Loucy (cell line): ENCODE measurements around the gene COL24A1.

Source experiments
- H2AFZ ChIP-seq: fragments of 200-600 bp; sonication (generic); 2 replicates; pipeline ENCODE4 v1.6.0; 2016; ENCODE audit warnings: antibody characterized with exemption, mild to moderate bottlenecking, low read length, moderate library complexity
- H3F3A ChIP-seq: fragments of 200-600 bp; 2 replicates; pipeline ENCODE4 v1.6.0; 2016; ENCODE audit warnings: antibody characterized with exemption, low read depth, mild to moderate bottlenecking
- H3K27me3 ChIP-seq: fragments of 200-600 bp; sonication (generic); 2 replicates; pipeline ENCODE4 v1.6.1; 2014; ENCODE audit warnings: low read length, mild to moderate bottlenecking; ENCODE audit not compliant: insufficient read depth, poor library complexity, severe bottlenecking
- H3K36me3 ChIP-seq: fragments of 200-600 bp; sonication (generic); 2 replicates; pipeline ENCODE4 v1.6.1; 2016; ENCODE audit warnings: low read length; ENCODE audit not compliant: insufficient read depth
- H3K4me1 ChIP-seq: fragments of 200-600 bp; sonication (generic); 2 replicates; pipeline ENCODE4 v1.5.1; 2014; ENCODE audit warnings: low read length, mild to moderate bottlenecking; ENCODE audit not compliant: insufficient read depth, poor library complexity, severe bottlenecking
- H3K4me2 ChIP-seq: fragments of 200-600 bp; sonication (generic); 2 replicates; pipeline ENCODE4 v1.6.0; 2014; ENCODE audit warnings: antibody characterized with exemption, low read length, low read depth, mild to moderate bottlenecking; ENCODE audit not compliant: poor library complexity, severe bottlenecking
- H3K4me3 ChIP-seq: fragments of 200-600 bp; sonication (generic); 2 replicates; pipeline ENCODE4 v1.5.1; 2014; ENCODE audit warnings: low read length, mild to moderate bottlenecking, mixed read lengths; ENCODE audit not compliant: poor library complexity, severe bottlenecking
- H3K79me2 ChIP-seq: fragments of 200-600 bp; sonication (generic); 2 replicates; pipeline ENCODE4 v1.6.1; 2014; ENCODE audit warnings: low read length; ENCODE audit not compliant: insufficient read depth
- H3K9ac ChIP-seq: fragments of 200-600 bp; sonication (generic); 2 replicates; pipeline ENCODE4 v1.6.0; 2014; ENCODE audit warnings: mild to moderate bottlenecking, low read depth, low read length, moderate library complexity; ENCODE audit not compliant: poor library complexity, severe bottlenecking
- H3K9me2 ChIP-seq: fragments of 200-600 bp; sonication (generic); replicated peaks from 2 replicates; pipeline ENCODE4 v1.6.1; 2016; ENCODE audit warnings: low read depth, low read length, mixed read lengths
- H3K9me3 ChIP-seq: fragments of 200-600 bp; sonication (generic); 2 replicates; pipeline ENCODE4 v1.6.1; 2014; ENCODE audit warnings: mild to moderate bottlenecking, antibody characterized with exemption, low read length, low read depth; ENCODE audit not compliant: insufficient read depth
- H4K20me1 ChIP-seq: fragments of 200-600 bp; sonication (generic); 2 replicates; pipeline ENCODE4 v1.6.0; 2014; ENCODE audit warnings: antibody characterized with exemption, low read length, mild to moderate bottlenecking; ENCODE audit not compliant: insufficient read depth, poor library complexity, severe bottlenecking
- EZH2phosphoT487 ChIP-seq: fragments of 200-600 bp; IDR thresholded peaks from 2 replicates; pipeline ENCODE4 v1.6.1; 2018; ENCODE audit warnings: antibody characterized with exemption, mild to moderate bottlenecking, moderate library complexity, borderline replicate concordance
- TF ChIP-seq, protein P1 (sequence below): fragments of 200-600 bp; sonication (generic); conservative IDR thresholded peaks from 2 replicates; pipeline ENCODE4 v1.5.1; 2014; ENCODE audit warnings: mild to moderate bottlenecking, antibody characterized with exemption, low read length

The COL24A1 gene

GRCh38 chr1:85816606-85817005, 340.0 kb downstream of the COL24A1 start:
- H2AFZ ChIP-seq: no peak overlapping the region
- no peak overlapping the region for H3K4me3 ChIP-seq
- no peaks in the 10 kb centered on the region for H3K27me3 ChIP-seq
- no peaks in the 10 kb centered on the region for H3K79me2 ChIP-seq
- TF ChIP-seq, protein P1, sequence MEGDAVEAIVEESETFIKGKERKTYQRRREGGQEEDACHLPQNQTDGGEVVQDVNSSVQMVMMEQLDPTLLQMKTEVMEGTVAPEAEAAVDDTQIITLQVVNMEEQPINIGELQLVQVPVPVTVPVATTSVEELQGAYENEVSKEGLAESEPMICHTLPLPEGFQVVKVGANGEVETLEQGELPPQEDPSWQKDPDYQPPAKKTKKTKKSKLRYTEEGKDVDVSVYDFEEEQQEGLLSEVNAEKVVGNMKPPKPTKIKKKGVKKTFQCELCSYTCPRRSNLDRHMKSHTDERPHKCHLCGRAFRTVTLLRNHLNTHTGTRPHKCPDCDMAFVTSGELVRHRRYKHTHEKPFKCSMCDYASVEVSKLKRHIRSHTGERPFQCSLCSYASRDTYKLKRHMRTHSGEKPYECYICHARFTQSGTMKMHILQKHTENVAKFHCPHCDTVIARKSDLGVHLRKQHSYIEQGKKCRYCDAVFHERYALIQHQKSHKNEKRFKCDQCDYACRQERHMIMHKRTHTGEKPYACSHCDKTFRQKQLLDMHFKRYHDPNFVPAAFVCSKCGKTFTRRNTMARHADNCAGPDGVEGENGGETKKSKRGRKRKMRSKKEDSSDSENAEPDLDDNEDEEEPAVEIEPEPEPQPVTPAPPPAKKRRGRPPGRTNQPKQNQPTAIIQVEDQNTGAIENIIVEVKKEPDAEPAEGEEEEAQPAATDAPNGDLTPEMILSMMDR: no peak
- TF ChIP-seq EZH2phosphoT487: no peak
- no peaks in the 10 kb centered on the region for H3K9me3 ChIP-seq
- H3K9me2 ChIP-seq: no peaks in the 10 kb centered on the region
- no peak overlapping the region for H3K9ac ChIP-seq
- no peak overlapping the region for H3K4me2 ChIP-seq
- H4K20me1 ChIP-seq: no peaks in the 10 kb centered on the region
- H3K4me1 ChIP-seq: no peaks in the 10 kb centered on the region
- no peaks in the 10 kb centered on the region for H3K36me3 ChIP-seq
- no peaks in the 10 kb centered on the region for H3F3A ChIP-seq

- Histone ChIP-seq H3K36me3 (no peaks in the 10 kb centered on the region), H4K20me1 (no peaks in the 10 kb centered on the region), H3K79me2 (no peaks in the 10 kb centered on the region), H3K9ac (no peak overlapping the region), H3K9me3 (no peaks in the 10 kb centered on the region), H3K4me2 (no peak overlapping the region), H3K4me3 (no peak overlapping the region), H3K27me3 (no peaks in the 10 kb centered on the region), H3F3A (no peaks in the 10 kb centered on the region), H3K4me1 (no peaks in the 10 kb centered on the region), H3K9me2 (no peaks in the 10 kb centered on the region), H2AFZ (no peak overlapping the region)
- TF ChIP-seq EZH2phosphoT487: no peak
- TF ChIP-seq, protein P1: no peak
Measured at GRCh38 chr1:85815906-85816305, 340.7 kb downstream of the COL24A1 start.

GRCh38 chr1:85806236-85806965, 350.2 kb downstream of the COL24A1 start:
- TF ChIP-seq, protein P1: no peak
- TF ChIP-seq EZH2phosphoT487: no peak
- Histone ChIP-seq H3F3A (no peaks in the 10 kb centered on the region), H3K9ac (no peak overlapping the region), H3K27me3 (no peaks in the 10 kb centered on the region), H3K4me2 (no peak overlapping the region), H3K79me2 (no peaks in the 10 kb centered on the region), H2AFZ (no peak overlapping the region), H3K36me3 (no peaks in the 10 kb centered on the region), H4K20me1 (no peaks in the 10 kb centered on the region), H3K4me3 (no peak overlapping the region), H3K9me2 (no peaks in the 10 kb centered on the region), H3K9me3 (no peaks in the 10 kb centered on the region), H3K4me1 (no peaks in the 10 kb centered on the region)
